GM19397 (cell line): ENCODE measurements around the gene PTPN22.

Source experiments
- ATAC-seq: cut with Tn5 transposase; IDR thresholded peaks from one replicate; pipeline ENCODE4 v1.9.1; 2021; ENCODE audit warnings: mild to moderate bottlenecking, moderate library complexity; ENCODE audit not compliant: unreplicated experiment

Gene PTPN22

GRCh38 chr1:113804421-113805255 is 66.9 kb downstream of the PTPN22 start:
- no peak for ATAC-seq

GRCh38 chr1:113802367-113803007 is 69.0 kb downstream of the PTPN22 start:
- ATAC-seq: no peak

GRCh38 chr1:113800487-113800886 is 71.0 kb downstream of the PTPN22 start:
- no peak for ATAC-seq

DNA sequence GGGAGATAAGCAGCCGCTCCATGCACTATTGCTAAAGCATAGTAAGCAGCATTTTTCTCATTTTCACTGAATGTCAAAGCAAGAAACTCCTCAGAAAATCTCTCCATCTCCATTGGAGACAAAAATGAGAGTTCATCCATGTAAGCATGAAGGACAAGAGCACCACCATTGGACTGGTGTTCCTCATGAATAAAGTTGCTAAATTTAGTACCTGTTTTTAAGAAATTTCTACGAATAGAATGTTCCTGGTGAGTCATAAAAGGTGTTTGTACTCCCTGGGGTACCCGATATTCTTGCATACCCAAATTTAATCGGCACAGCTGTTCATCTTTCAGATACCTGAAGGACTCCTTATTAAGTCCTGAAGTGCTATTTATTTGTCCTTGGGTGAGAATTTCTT is 74.0 kb downstream of the PTPN22 start:
- no peak for ATAC-seq

DNA sequence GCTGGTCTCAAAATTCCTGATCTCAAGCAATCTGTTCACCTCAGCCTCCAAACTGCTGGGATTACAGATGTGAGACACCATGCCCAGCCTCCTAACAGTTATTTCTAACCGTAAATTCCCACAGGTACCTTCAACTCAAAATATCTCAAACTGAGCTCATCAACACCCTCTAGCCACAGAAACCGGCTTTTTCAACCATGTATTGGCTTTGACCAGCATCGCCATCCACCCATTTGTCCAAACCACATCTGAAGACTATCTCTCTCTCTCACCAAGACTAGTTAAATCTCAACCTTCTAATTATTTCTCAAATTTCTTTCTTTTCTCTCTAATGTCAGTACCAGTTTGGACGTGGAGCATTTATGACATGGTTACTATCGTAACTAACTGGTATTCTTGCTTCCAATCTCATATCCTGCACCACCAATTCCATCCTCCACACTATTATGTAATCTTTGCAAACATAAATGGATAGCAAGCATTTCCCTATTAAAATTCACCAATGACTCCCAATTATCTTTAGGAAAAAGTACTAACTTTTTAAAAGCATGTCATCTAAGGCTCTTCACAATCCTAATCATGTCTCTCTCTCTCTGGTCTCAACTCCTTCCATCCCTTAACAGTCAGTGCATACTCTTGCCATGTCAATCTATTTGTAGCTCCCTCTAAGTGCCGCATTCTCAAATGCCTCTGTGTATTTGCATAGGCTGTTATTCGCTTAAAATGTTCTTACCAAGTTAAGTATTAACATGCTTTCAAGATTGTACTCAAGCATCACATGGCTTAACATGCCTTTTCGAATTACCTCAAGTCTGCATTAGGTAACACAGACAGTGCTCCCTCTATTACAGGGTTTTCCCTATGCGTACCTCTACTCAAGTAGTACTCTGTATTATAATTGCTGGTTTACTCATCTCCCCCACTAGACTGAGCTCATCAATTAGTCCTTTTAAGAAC is 77.4 kb downstream of the PTPN22 start:
- peak; percentile 80 for ATAC-seq

DNA sequence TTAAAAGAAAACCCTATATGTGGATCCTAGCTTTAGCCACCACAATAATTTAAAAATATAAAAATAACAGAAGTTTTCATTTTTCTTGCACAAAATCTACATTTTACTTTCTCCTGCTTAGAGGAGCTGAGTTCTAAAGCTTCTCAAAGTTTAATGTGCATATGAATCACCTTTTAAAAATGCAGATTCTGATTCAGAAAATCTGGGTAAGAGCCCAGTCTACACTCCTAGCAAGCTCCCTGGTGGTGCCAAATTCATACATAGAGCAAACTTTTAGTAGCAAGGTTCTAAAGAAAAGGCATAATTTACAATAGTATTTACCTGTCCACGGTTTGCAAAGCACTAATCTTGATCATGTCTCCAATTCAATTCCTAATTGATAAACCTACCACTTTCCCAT is 78.5 kb downstream of the PTPN22 start:
- no peak for ATAC-seq

DNA sequence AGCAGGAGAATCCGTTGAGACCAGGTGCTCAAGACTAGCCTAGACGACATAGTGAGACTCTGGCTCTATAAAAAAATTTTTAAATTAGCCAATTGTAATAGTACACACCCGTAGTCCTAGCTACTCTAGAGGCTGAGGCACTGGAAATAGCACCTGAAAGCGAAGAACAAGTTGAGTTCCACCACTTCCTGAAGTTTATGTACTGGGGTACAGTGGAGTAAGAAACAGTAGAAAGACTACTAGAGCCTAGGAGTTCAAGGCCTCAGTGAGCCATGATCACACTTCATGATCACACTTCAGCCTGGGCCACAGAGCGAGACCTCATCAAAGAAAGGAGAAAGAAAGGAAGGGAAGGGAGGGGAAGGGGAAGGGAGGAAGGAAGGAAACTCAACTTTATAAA is 79.0 kb downstream of the PTPN22 start:
- ATAC-seq: no peak

- ATAC-seq: no peak
These were observed 82.7 kb downstream of the PTPN22 start for GRCh38 chr1:113788802-113789201.

DNA sequence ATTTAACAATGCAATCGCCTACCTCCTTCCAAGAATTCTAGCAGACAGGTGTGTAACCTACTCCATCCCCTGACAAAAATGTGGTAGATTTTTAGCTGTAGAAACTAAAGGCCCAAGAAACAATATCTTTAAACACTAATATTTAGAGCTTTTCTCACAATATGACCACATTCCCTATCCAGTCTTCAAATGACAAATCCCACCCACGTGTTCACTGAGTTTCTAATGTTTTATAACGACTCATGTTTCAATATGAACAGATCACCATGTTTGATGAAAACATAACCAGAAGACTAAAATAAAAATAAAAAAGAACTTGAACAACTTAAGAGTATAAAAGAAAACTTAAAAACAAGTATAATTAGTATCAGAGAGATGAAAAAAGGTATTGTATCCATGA is 83.8 kb downstream of the PTPN22 start:
- no peak for ATAC-seq

DNA sequence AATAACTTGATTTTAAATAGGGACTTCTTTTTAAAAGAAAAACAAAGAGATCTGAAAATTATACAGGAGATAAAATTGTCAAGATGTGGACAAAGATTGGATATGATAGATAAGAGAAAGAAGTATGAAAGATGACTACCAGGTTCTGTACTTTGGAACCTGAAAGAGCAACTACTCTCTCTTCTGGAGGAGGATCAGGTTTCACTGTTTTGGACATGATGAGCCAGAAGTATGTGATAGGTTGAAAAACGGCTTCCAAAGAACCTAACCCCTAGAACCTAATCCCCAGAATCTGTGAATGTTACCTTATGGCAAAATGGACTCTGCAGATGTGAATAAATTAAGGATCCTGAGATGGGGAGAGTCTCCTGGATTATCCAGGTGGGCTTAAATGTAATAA is 85.4 kb downstream of the PTPN22 start:
- ATAC-seq: no peak

DNA sequence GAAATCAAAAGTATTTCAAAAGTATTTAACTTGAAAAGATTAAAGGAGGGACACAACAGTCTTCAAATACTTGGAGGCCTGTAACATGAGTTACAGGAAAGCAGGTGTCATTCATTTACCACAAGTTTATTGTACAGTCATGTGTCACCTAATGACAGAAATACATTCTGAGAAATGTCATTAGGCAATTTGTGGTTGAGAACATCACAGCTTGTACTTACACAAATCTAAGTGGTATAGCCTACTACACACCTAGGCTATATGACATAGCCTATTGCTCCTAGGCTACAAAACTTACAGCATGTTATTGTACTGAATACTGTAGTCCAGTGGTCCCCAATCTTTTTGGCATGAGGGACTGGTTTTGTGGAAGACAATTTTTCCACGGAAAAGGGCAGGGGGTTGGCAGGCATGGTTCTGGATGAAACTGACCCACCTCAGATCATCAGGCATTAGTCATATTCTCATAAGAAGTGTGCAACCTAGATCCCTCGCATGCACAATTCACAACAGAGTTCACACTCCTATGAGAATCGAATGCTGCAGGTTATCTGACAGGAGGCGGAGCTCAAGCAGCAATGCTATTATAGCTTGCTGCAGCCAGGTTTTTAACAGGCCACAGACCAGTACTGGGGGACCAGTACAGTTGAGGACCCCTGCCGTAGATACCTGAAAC is 87.3 kb downstream of the PTPN22 start:
- ATAC-seq: peak; percentile 51

DNA sequence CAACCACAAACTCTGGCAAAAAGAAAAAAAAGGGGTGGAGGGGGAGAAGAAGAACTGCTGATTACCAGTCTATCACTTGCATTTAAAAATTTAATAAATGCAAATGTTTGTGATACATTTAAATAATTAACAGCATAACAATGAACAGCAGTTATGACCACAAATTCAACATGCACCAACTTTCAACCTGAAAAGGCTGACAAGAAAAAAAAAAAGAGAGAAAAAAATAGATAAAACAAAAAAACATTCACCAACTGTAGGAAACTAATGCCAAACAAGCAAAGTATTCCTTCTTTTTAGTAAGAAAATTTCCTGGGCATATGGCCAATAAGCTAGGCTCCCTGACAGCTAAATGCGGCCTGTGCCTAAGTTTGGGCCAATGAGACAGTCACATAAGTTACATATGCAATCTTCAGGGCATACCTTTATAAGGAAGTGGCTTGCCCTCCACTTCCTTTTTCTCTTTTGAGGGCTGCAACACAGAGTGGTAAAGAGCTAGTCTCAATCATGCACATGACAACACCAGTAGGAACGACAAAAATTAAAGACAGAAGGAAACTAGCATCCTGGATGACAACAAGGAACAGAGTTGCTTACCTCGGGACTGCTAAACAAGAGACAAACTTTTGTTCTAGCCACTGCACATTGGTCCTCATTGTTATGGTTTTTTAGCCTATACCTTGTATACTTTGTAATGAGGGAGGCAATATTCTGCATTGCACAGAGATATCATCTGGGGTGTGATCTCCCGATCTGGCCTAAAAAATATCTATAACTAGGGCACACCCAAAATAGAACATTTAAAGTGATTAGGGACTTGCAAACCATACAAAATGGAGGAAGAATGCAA is 88.0 kb downstream of the PTPN22 start:
- ATAC-seq: peak; percentile 75

GRCh38 chr1:113782406-113782805 is 89.1 kb downstream of the PTPN22 start:
- ATAC-seq: no peak

DNA sequence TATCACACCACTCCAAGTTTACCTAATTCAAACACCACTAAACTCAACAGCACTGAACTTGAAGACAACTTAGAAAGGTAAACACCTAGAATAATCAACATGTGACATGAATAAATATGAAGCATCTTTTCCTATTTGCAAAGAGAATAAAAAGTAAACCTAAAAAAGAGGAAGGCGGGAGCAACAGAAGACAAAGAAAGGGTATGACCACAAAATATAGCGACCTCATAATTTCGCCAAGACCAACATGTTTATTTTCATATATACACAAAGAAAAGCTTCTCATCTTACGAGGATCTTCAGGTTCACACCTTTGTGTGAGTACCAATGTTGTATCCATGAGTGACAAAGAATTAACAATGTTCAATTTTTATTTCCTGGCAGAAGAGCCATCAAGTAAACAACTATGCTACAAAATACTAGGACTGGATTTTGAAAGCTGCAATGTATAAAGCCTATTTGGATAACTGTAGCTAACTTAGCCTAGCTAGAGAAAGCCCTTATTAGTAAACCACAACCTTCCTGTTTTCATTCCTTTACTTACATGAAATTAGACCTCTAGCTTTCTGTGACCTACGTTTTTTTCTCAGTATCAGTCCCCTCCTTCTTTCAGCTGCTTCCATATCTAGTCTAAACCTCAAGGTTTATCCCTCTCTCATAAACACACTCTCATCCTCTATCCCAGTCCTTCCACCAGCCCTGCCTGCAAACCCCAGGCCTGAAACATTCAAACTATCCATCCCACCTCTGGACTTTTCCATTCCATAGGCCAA is 91.0 kb downstream of the PTPN22 start:
- ATAC-seq: no peak

DNA sequence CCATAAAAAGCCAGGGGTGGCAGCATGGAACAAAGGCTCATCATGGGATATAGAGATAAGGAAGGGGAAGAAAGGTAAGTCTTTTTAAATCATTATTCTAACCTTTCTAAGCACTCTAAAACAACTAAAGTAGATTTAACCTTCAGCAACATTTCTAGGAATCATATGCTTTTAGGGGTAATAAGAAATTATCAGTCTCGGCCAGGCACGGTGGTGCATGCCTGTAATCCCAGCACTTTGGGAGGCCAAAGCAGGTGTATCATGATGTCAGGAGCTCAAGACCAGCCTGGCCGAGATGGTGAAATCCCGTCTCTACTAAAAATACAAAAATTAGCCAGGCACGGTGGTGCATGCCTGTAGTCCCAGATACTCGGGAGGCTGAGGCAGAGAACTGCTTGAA is 92.0 kb downstream of the PTPN22 start:
- ATAC-seq: no peak

DNA sequence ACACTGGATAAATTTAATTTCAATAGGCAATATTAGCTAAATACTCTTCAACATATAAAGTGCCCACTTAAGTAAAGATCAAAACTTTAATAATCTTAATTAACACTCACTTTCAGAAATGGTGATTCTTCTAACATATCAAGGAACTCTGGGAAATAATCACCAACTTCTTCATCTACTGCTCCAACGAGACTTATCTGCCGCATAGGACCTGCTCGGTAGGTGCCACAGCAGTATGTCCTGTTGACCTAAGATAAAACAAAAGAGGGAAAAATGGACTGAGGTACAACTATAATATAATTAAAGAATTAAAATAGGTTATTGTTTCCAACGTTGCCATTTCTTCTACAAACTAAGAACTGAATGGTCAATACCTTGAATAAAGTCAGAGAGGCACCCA is 94.0 kb downstream of the PTPN22 start:
- ATAC-seq: no peak

- no peak for ATAC-seq
These were observed 101.5 kb downstream of the PTPN22 start for GRCh38 chr1:113770031-113770430.

GRCh38 chr1:113769601-113769970 is 101.9 kb downstream of the PTPN22 start:
- no peak for ATAC-seq

- ATAC-seq: no peak
These were observed 102.5 kb downstream of the PTPN22 start for GRCh38 chr1:113768916-113769600.
